ENCODE measurements around the gene SSUH2.

- no peak for TF ChIP-seq POLR2A (IDR thresholded peaks at IDR 0.05)
- no peak for TF ChIP-seq POLR2AphosphoS5 (IDR thresholded peaks at IDR 0.05)
- no peak for TF ChIP-seq EP300 (IDR thresholded peaks at IDR 0.05)
- TF ChIP-seq, protein P1, sequence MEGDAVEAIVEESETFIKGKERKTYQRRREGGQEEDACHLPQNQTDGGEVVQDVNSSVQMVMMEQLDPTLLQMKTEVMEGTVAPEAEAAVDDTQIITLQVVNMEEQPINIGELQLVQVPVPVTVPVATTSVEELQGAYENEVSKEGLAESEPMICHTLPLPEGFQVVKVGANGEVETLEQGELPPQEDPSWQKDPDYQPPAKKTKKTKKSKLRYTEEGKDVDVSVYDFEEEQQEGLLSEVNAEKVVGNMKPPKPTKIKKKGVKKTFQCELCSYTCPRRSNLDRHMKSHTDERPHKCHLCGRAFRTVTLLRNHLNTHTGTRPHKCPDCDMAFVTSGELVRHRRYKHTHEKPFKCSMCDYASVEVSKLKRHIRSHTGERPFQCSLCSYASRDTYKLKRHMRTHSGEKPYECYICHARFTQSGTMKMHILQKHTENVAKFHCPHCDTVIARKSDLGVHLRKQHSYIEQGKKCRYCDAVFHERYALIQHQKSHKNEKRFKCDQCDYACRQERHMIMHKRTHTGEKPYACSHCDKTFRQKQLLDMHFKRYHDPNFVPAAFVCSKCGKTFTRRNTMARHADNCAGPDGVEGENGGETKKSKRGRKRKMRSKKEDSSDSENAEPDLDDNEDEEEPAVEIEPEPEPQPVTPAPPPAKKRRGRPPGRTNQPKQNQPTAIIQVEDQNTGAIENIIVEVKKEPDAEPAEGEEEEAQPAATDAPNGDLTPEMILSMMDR (IDR thresholded peaks at IDR 0.05), result no peak
These were observed 15.8 kb upstream of the SSUH2 start for GRCh38 chr3:8660175-8661118.

All from suprapubic skin (tissue), 4 donors.